Smooth muscle cell (in vitro differentiated cells): Measurements from ENCODE around the gene ACLY. TPM values are rescaled to one million over a fixed set of nuclear protein-coding genes. Genes with fewer than 3 reads are reported as not detected.

Experiments used
- DNase-seq: peaks from one replicate; lab custom pipeline; 2025; ENCODE audit not compliant: unreplicated experiment; lab: John Stamatoyannopoulos, UW
- H2AFZ ChIP-seq: fragments of 200-600 bp; sonication (generic); 2 replicates; pipeline ENCODE4 v1.6.0; 2016; ENCODE audit warnings: antibody characterized with exemption, low read depth, mild to moderate bottlenecking
- H3F3A ChIP-seq: fragments of 200-600 bp; sonication (generic); 2 replicates; pipeline ENCODE4 v1.6.0; 2017; ENCODE audit warnings: antibody characterized with exemption, low read depth
- H3K27ac ChIP-seq: fragments of 200-600 bp; sonication (generic); 2 replicates; pipeline ENCODE4 v1.5.1; 2016; ENCODE audit warnings: low read depth, mild to moderate bottlenecking
- H3K27me3 ChIP-seq: fragments of 200-600 bp; sonication (generic); 2 replicates; pipeline ENCODE4 v1.6.1; 2016; ENCODE audit warnings: low read depth, mild to moderate bottlenecking
- H3K36me3 ChIP-seq: fragments of 200-600 bp; sonication (generic); 2 replicates; pipeline ENCODE4 v1.5.1; 2016; ENCODE audit warnings: low read depth
- H3K4me1 ChIP-seq: fragments of 200-600 bp; sonication (generic); 2 replicates; pipeline ENCODE4 v1.5.1; 2016; ENCODE audit warnings: low read depth
- H3K4me2 ChIP-seq: fragments of 200-600 bp; sonication (generic); 2 replicates; pipeline ENCODE4 v1.6.0; 2016; ENCODE audit warnings: mild to moderate bottlenecking
- H3K4me3 ChIP-seq: fragments of 200-600 bp; sonication (generic); 2 replicates; pipeline ENCODE4 v1.5.1; 2016; ENCODE audit warnings: mild to moderate bottlenecking
- H3K79me2 ChIP-seq: fragments of 200-600 bp; sonication (generic); 2 replicates; pipeline ENCODE4 v1.6.0; 2016; ENCODE audit warnings: low read depth, mild to moderate bottlenecking
- H3K9ac ChIP-seq: fragments of 200-600 bp; sonication (generic); 2 replicates; pipeline ENCODE4 v1.6.0; 2016; ENCODE audit warnings: low read depth
- H3K9me3 ChIP-seq: fragments of 200-600 bp; sonication (generic); replicated peaks from 2 replicates; pipeline ENCODE4 v1.5.1; 2016; ENCODE audit warnings: low read depth
- H4K20me1 ChIP-seq: fragments of 200-600 bp; sonication (generic); 2 replicates; pipeline ENCODE4 v1.6.0; 2016; ENCODE audit warnings: low read depth
- CTCF ChIP-seq: fragments of 200-600 bp; sonication (generic); IDR thresholded peaks from 2 replicates; pipeline ENCODE4 v1.5.1; 2017; ENCODE audit warnings: borderline replicate concordance, mild to moderate bottlenecking, antibody characterized with exemption; ENCODE audit not compliant: insufficient read depth, poor library complexity, severe bottlenecking
- WGBS: methylation state at CpG from one replicate; pipeline ENCODE4 v1.1.7; 2016; ENCODE audit warnings: low lambda C conversion rate; 5-methylcytosine and 5-hydroxymethylcytosine counted together
- polyA plus RNA-seq: library from polyadenylated mRNA; unstranded; fragments of >200 nt; fragmentation: Nextera tagmentation; extraction: Ambion mirVana; gene quantifications from 2 replicates; pipeline ENCODE4 v1.2.1, GENCODE V29; 2016
- total RNA-seq: library from RNA; depleted of rRNA; stranded (reverse); fragments of >200 nt; gene quantifications from 2 replicates; pipeline ENCODE4 v1.2.3, GENCODE V29; 2014

ACLY gene
- total and polyA plus RNA-seq, 2 experiments from 2014 or later = 172 to 188 TPM

GRCh38 chr17:41909088-41909487 lies 9.7 kb downstream of the ACLY start:
- no peak overlapping the region for H3K4me3 ChIP-seq
- H3K4me1 ChIP-seq = peaks cover 7% of the 10 kb centered on the region
- peaks cover 24% of the 10 kb centered on the region for H3F3A ChIP-seq
- H4K20me1 ChIP-seq = peaks cover 70% of the 10 kb centered on the region
- no peak overlapping the region for H3K9ac ChIP-seq
- no peaks in the 10 kb centered on the region for H3K9me3 ChIP-seq
- TF ChIP-seq CTCF = no peak
- no peaks in the 10 kb centered on the region for H3K27me3 ChIP-seq
- no peaks in the 10 kb centered on the region for H3K36me3 ChIP-seq
- WGBS = over 99% methylated on average over 13 of the region's 13 CpGs
- H3K79me2 ChIP-seq = peaks cover 44% of the 10 kb centered on the region
- no peak for DNase-seq
- H2AFZ ChIP-seq = no peak overlapping the region
- H3K27ac ChIP-seq = peak overlapping the region; percentile 97
- H3K4me2 ChIP-seq = no peak overlapping the region

- H3K4me2 ChIP-seq = peak overlapping the region; percentile 8
- peaks cover 7% of the 10 kb centered on the region for H3K4me1 ChIP-seq
- H3K36me3 ChIP-seq = peaks cover 4% of the 10 kb centered on the region
- no peak overlapping the region for H3K4me3 ChIP-seq
- H3F3A ChIP-seq = peaks cover 24% of the 10 kb centered on the region
- no peaks in the 10 kb centered on the region for H3K27me3 ChIP-seq
- no peak for TF ChIP-seq CTCF
- no peaks in the 10 kb centered on the region for H3K9me3 ChIP-seq
- 95% methylated on average over 14 of the region's 14 CpGs for WGBS
- no peak for DNase-seq
- H3K79me2 ChIP-seq = peaks cover 32% of the 10 kb centered on the region
- peaks cover 58% of the 10 kb centered on the region for H4K20me1 ChIP-seq
- H3K27ac ChIP-seq = peak overlapping the region; percentile 88
- peak overlapping the region; percentile 45 for H3K9ac ChIP-seq
- H2AFZ ChIP-seq = no peak overlapping the region
Observed at GRCh38 chr17:41907633-41908539, 10.9 kb downstream of the ACLY start.

- Histone ChIP-seq H3F3A (peaks cover 18% of the 10 kb centered on the region), H3K9ac (peak overlapping the region; percentile 45), H3K79me2 (peaks cover 25% of the 10 kb centered on the region), H3K9me3 (no peaks in the 10 kb centered on the region), H3K27ac (peak overlapping the region; percentile 88), H3K4me1 (peaks cover 7% of the 10 kb centered on the region), H4K20me1 (peaks cover 51% of the 10 kb centered on the region), H3K36me3 (peaks cover 4% of the 10 kb centered on the region), H2AFZ (no peak overlapping the region), H3K27me3 (no peaks in the 10 kb centered on the region), H3K4me3 (no peak overlapping the region), H3K4me2 (peak overlapping the region; percentile 8)
- no peak for TF ChIP-seq CTCF
- no peak for DNase-seq
- 78% methylated on average over 8 of the region's 8 CpGs for WGBS
Observed at GRCh38 chr17:41907185-41907556, 11.6 kb downstream of the ACLY start.
